ENCODE data around the gene H19. TPM values are rescaled to one million over a fixed set of nuclear protein-coding genes. Genes with fewer than 3 reads are reported as not detected.
A peak's percentile ranks its signal among the peaks of the same experiment; 100 is the strongest.

Gene H19
- total RNA-seq, 1 donor from 2014 or later = 539 TPM

GRCh38 chr11:1975185-1975584, 22.5 kb downstream of the H19 start:
- Histone ChIP-seq H3K9me3 (no peaks in the 10 kb centered on the region), H3K4me3 (no peak overlapping the region), H3K27ac (no peak overlapping the region), H3K4me1 (no peaks in the 10 kb centered on the region), H3K27me3 (no peaks in the 10 kb centered on the region), H3K36me3 (no peaks in the 10 kb centered on the region)
- DNase-seq (ENCODE audit: low spot score in 2 of 2) = no peak
- TF ChIP-seq CTCF (IDR thresholded peaks at IDR 0.05) = no peak
- intact Hi-C loops (cut with DNase I) = no loop called here

GRCh38 chr11:1970956-1971355, 26.7 kb downstream of the H19 start:
- H3K4me3 ChIP-seq = no peak overlapping the region
- intact Hi-C loops (cut with DNase I) = no loop called here
- no peaks in the 10 kb centered on the region for H3K9me3 ChIP-seq
- H3K36me3 ChIP-seq = no peaks in the 10 kb centered on the region
- DNase-seq (ENCODE audit: low spot score in 2 of 2) = peak in 1 of 2 donors; percentile 28
- H3K4me1 ChIP-seq = no peaks in the 10 kb centered on the region
- no peak overlapping the region for H3K27ac ChIP-seq
- no peak for TF ChIP-seq CTCF (IDR thresholded peaks at IDR 0.05)
- H3K27me3 ChIP-seq = no peaks in the 10 kb centered on the region

- no peak overlapping the region for H3K4me3 ChIP-seq
- no peaks in the 10 kb centered on the region for H3K9me3 ChIP-seq
- TF ChIP-seq CTCF (IDR thresholded peaks at IDR 0.05) = no peak
- no peak for DNase-seq (ENCODE audit: low spot score in 2 of 2)
- H3K27me3 ChIP-seq = no peaks in the 10 kb centered on the region
- H3K27ac ChIP-seq = no peak overlapping the region
- no peaks in the 10 kb centered on the region for H3K36me3 ChIP-seq
- no peaks in the 10 kb centered on the region for H3K4me1 ChIP-seq
- intact Hi-C loops (cut with DNase I) = no loop called here
Measured at GRCh38 chr11:1969776-1970175, 27.9 kb downstream of the H19 start.

- intact Hi-C loops (cut with DNase I) = no loop called here
- Histone ChIP-seq H3K27ac (no peak overlapping the region), H3K27me3 (no peaks in the 10 kb centered on the region), H3K9me3 (no peaks in the 10 kb centered on the region), H3K4me1 (no peaks in the 10 kb centered on the region), H3K36me3 (no peaks in the 10 kb centered on the region), H3K4me3 (no peak overlapping the region)
- no peak for DNase-seq (ENCODE audit: low spot score in 2 of 2)
- TF ChIP-seq CTCF (IDR thresholded peaks at IDR 0.05) = no peak
Measured at GRCh38 chr11:1969035-1969434, 28.6 kb downstream of the H19 start.

GRCh38 chr11:1968454-1969002, 29.1 kb downstream of the H19 start:
- no peak overlapping the region for H3K27ac ChIP-seq
- no peak for DNase-seq (ENCODE audit: low spot score in 2 of 2)
- intact Hi-C loops (cut with DNase I) = no loop called here

More at GRCh38 chr11:1968454-1969002, 29.1 kb downstream of the H19 start:
- H3K4me3 ChIP-seq = no peak overlapping the region
- H3K4me1 ChIP-seq = no peaks in the 10 kb centered on the region
- TF ChIP-seq CTCF (IDR thresholded peaks at IDR 0.05) = no peak
- H3K36me3 ChIP-seq = no peaks in the 10 kb centered on the region
- H3K27me3 ChIP-seq = no peaks in the 10 kb centered on the region
- no peaks in the 10 kb centered on the region for H3K9me3 ChIP-seq
